RPMI7951 (cell line): ENCODE results near the gene RALGDS. TPM values are rescaled to one million over a fixed set of nuclear protein-coding genes. Genes with fewer than 3 reads are reported as not detected.
"Not testable (repeated sequence)": the region's sequence is repeated elsewhere in the genome, so short reads cannot be mapped to it uniquely, and the experiment has no call there.

Experiments
- DNase-seq: peaks from one replicate; pipeline ENCODE4 v3.0.0-alpha.2; 2012; ENCODE audit warnings: low read depth
- total RNA-seq: library from RNA; depleted of rRNA; stranded (reverse); fragments of >200 nt; shearing (Covaris generic); gene quantifications from 2 replicates; pipeline ENCODE4 v1.2.3, GENCODE V29; 2014; rRNA removed

RALGDS gene
- total RNA-seq = 12.5 and 18.9 TPM in 2 replicates

DNA sequence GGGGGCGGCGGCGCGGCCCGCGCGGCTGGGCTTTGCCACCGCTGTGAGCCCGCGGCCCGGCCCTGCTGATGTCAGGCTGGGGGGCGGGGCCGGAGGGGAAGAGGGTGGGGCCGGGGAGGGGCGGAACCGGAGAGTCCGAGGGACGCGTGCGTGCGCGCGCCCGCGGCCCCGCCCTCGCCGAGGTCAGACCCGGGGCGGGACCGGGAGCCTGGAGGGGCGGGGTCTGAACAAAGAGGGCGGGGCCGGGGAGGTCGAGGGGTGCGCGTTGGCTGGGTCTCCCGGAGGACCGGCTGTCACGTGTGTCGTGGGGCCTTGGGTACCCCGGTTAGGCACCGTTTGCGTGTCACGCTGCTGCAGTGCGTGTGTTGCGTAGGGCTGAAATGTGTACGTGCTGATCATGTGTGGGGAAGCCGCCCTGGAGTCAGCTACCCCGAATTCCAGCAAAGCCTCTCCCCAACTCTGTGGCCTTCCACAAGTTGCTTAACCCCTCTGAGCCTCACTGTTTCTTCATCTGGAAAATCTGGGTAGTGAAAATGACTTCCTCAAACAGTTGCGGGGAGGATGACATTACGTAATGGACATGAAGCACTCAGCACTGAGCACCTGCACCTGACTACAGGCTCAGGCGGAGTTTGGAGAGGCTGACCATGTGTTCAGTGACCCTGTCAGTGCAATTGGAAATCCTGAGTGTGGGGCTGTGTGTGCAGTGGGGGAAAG is at the start of gene RALGDS:
Gene RALGDS, minus strand, starts transcription at position 43 of the 717 bp plus-strand sequence. CDS start 86 bp downstream, outside the sequence.
- DNase-seq = peak; percentile 78

GRCh38 chr9:133170716-133171115 is 49.7 kb upstream of the RALGDS start:
- no peak for DNase-seq

- not testable (repeated sequence) for DNase-seq
Measured at GRCh38 chr9:133169687-133170086, 48.6 kb upstream of the RALGDS start.

DNA sequence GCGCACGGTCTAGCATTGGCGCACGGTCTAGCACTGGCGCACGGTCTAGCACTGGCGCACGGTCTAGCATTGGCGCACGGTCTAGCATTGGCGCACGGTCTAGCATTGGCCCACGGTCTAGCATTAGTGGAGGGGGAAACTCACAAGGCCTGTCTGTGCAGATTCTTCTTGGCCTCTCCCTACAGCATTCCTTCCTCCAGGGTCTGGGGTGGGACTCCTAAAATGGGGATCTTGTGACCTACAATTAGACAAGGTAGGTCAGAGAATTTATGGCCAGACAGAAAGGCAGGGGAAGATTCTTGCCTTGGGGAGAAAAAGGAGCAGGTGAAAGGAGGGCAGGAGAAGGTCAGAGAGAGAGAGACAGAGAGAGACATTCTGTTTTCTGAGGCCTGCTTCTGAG is 48.1 kb upstream of the RALGDS start:
- no peak for DNase-seq

- DNase-seq = no peak
Measured at GRCh38 chr9:133168432-133168831, 47.4 kb upstream of the RALGDS start.

- no peak for DNase-seq
Measured at GRCh38 chr9:133167769-133168168, 46.7 kb upstream of the RALGDS start.

DNA sequence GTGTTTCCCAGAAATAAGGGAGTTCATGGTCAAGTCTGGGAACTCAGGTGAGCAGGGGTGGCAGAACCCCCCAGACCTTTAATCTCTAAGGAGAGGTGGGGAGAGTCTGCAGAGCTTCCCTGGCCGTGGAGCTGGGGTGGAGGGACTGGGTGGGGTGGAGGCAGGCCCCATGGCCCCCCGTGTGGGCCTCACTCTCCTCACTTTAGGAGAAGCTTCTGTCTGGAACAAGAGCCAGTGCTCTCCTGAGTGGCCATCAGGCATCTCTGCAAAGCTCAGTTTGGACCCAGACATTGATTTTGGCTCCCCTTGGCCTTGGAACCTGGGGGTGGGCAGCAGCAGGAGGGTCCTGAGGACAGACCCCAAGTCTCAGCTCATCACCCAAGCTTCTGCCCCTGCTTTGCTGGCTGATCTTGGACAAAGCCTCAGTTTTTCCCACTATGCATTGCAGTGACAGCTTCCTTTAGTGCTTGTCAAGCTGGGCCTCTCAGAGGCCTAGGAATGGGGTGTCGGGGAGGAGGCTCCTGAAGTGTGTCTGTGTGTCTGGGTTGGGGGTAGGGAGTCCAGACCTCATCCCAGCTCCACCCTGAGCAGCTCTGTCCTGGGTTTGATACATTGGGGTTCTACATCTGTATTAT is 46.2 kb upstream of the RALGDS start:
- DNase-seq = no peak

DNA sequence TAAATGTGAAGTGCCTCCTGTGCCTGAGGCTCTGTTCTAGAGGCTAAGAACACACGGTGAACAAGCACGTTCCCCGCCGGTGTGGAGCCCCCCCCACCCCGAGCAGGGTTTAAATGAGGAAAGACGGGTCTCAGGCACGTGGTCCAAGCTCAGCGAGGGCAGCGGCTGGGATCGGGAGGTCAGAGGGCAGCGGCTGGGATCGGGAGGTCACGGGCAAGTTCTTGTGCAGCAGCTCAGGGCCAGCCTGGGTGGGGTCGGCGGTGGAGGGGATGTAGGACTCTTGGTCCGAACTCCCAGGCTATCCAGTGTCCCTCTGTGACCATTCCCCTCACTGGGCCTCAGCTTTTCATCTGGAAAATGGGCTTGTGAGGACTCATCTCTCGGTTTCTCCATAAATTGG is 45.4 kb upstream of the RALGDS start:
- no peak for DNase-seq

- no peak for DNase-seq
Measured at GRCh38 chr9:133165452-133165730, 44.4 kb upstream of the RALGDS start.

GRCh38 chr9:133164191-133164590 is 43.2 kb upstream of the RALGDS start:
- DNase-seq = no peak

DNA sequence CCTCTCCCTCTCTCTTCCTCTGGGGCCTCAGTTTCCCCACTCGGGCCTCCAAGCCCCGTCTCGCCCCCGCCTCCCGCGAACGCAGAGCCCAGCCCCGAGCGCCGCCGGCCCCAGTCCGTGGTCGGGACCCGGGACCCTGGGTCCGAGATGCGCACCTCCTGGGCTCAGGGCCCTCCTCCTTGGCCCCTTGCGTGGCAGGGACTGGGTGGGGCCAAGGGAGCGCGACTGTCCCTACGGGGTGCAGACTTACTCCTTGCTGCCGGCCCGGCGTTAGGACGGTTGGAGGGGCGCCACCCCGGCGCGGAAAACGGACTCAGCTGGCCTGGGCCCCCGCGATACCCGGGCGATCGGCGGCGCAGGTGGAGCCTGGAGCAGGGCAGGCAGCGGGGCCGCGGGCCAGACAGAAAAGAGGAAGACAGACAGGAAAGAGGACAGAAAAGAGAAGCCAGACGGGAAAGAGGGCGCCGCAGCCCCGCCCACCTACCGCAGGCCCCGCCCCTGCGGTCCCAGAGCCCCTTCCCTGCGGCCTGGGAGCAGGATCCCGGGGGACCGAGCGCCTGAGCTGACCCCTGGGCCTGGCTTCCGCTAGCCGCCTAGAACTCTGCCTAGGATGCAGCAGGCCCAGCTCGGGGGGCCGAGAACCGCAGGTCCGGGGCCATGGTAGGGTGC is 42.6 kb upstream of the RALGDS start, which contains the start of gene GBGT1:
Gene GBGT1, minus strand, starts transcription at position 411 of the 669 bp plus-strand sequence. CDS start 1,502 bp downstream, outside the sequence.
- peak; percentile 14 for DNase-seq

DNA sequence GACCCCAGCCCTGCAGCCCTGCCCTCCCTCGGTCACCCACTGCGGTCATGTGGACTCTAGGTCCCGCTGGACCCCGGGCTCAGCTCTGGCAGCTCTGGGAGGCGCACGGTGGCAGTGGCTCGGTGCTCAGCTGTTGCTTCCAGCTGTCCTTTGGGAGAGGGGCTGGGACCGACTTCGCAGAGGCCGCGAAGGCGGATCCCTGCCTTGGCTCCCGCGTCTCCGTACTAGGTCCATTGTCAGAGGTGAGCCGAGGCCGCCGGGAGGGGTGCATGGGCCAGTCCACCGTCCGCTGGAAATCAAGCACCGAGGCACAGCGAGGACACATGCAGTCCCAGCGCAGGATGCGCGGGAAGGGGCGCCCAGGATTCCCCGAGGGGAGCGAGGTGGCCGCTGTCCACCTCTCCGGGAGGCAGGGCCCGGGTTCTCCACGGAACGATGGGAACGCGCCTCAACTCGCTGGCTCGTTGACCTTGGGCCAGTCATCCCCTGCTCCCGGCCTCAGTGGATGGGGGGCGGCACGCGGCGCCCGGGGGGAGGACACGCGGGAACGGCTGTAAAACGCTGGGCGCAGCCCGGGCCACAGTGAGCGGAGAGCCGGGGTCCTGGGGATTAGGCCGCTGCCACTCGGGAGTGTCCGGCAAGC is 41.9 kb upstream of the RALGDS start:
- no peak for DNase-seq

GRCh38 chr9:133161547-133161950 is 40.5 kb upstream of the RALGDS start:
- DNase-seq = no peak

DNA sequence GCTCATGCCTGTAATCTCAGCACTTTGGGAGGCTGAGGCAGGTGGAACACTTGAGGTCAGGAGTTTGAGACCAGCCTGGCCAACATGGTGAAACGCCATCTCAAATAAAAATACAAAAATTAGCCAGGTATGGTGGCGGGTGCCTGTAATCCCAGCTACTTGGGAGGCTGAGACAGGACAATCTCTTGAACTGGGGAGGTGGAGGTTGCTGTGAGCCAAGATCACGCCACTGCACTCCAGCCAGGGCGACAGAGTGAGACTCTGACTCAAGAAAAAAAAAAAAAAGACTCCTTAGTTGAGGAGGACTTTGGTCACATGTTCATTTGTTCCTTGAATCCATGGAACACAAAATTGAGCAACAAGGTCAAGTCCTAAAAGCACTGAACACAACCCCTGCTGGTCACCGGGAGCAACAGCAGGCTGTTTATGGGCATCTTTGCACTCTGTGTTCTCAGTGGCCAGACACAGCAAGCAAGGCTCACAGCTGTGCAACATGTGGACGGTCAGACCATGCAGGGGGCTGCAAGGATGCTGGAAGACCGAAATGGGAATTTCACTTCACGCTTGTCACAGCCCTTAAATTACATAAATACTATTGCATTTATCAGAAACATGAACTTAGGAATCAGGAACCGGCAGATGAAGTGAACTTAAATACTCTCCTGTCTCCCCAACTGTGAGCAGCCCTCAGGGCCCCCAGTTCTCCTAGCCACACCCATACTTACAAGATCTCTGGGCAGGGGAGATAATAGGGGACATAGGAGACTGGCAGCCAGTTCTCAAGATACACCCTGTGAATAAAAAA is 39.9 kb upstream of the RALGDS start:
- peak; percentile 58 for DNase-seq

- no peak for DNase-seq
Measured at GRCh38 chr9:133158695-133159094, 37.7 kb upstream of the RALGDS start.

GRCh38 chr9:133155156-133155555 is 34.1 kb upstream of the RALGDS start:
- DNase-seq = no peak

GRCh38 chr9:133154097-133154989 is 33.3 kb upstream of the RALGDS start:
- DNase-seq = no peak

GRCh38 chr9:133153227-133154096 is 32.4 kb upstream of the RALGDS start:
- no peak for DNase-seq
